Mesendoderm (in vitro differentiated cells): ENCODE measurements around the gene PLD3.

ENCODE experiments used
- DNase-seq: peaks from one replicate; pipeline ENCODE4 v3.0.0; 2013
- H2AK5ac ChIP-seq: 2 replicates; pipeline ENCODE4 v1.6.1; 2013; ENCODE audit warnings: low read length, inconsistent platforms
- H2BK120ac ChIP-seq: 2 replicates; pipeline ENCODE4 v1.6.1; 2013; ENCODE audit warnings: low read depth, mild to moderate bottlenecking, low read length, moderate library complexity, mixed read lengths
- H2BK15ac ChIP-seq: replicated peaks from 2 replicates; pipeline ENCODE4 v1.6.1; 2013; ENCODE audit warnings: low read depth, mild to moderate bottlenecking, moderate library complexity
- H2BK5ac ChIP-seq: 2 replicates; pipeline ENCODE4 v1.6.1; 2013; ENCODE audit warnings: low read length, inconsistent platforms
- H3K18ac ChIP-seq: 2 replicates; pipeline ENCODE4 v1.6.1; 2013; ENCODE audit warnings: mild to moderate bottlenecking, low read length, mixed read lengths
- H3K23ac ChIP-seq: one replicate; pipeline ENCODE4 v1.6.1; 2013; ENCODE audit warnings: low read length
- H3K27ac ChIP-seq: 2 replicates; pipeline ENCODE4 v1.5.1; 2013; ENCODE audit warnings: low read depth, mild to moderate bottlenecking, inconsistent platforms, low read length, moderate library complexity
- H3K27me3 ChIP-seq: 2 replicates; pipeline ENCODE4 v1.6.1; 2013; ENCODE audit warnings: low read length, control low read depth, mild to moderate bottlenecking, inconsistent platforms; ENCODE audit not compliant: insufficient read depth, poor library complexity
- H3K36me3 ChIP-seq: 2 replicates; pipeline ENCODE4 v1.6.1; 2013; ENCODE audit warnings: low read length, inconsistent platforms; ENCODE audit not compliant: control insufficient read depth, insufficient read depth
- H3K4ac ChIP-seq: one replicate; pipeline ENCODE4 v1.6.1; 2013; ENCODE audit warnings: low read depth, mild to moderate bottlenecking, low read length, moderate library complexity
- H3K4me1 ChIP-seq: 2 replicates; pipeline ENCODE4 v1.6.1; 2013; ENCODE audit warnings: low read depth, low read length, inconsistent platforms; ENCODE audit not compliant: control insufficient read depth
- H3K4me2 ChIP-seq: 2 replicates; pipeline ENCODE4 v1.6.1; 2013; ENCODE audit warnings: low read length
- H3K4me3 ChIP-seq: 2 replicates; pipeline ENCODE4 v1.5.1; 2013; ENCODE audit warnings: mild to moderate bottlenecking, low read length
- H3K56ac ChIP-seq: one replicate; pipeline ENCODE4 v1.6.1; 2013; ENCODE audit warnings: low read length
- H3K79me1 ChIP-seq: 2 replicates; pipeline ENCODE4 v1.6.1; 2013; ENCODE audit warnings: low read length, inconsistent platforms
- H3K79me2 ChIP-seq: 2 replicates; pipeline ENCODE4 v1.6.1; 2013; ENCODE audit warnings: mild to moderate bottlenecking, low read length; ENCODE audit not compliant: control insufficient read depth, insufficient read depth
- H3K9ac ChIP-seq: 2 replicates; pipeline ENCODE4 v1.6.1; 2013; ENCODE audit warnings: low read length, inconsistent platforms
- H4K5ac ChIP-seq: one replicate; pipeline ENCODE4 v1.6.1; 2013; ENCODE audit warnings: low read length
- H4K8ac ChIP-seq: one replicate; pipeline ENCODE4 v1.6.1; 2013; ENCODE audit warnings: low read depth, mild to moderate bottlenecking, control low read depth, low read length, moderate library complexity
- WGBS: extraction: QIAGEN DNeasy Blood & Tissue Kit; methylation state at CpG from one replicate; pipeline ENCODE4 v1.1.7; 2013; ENCODE audit warnings: low lambda C conversion rate, missing lambda C conversion rate; ENCODE audit not compliant: insufficient coverage; ENCODE audit errors: extremely low coverage; 5-methylcytosine and 5-hydroxymethylcytosine counted together

PLD3 gene

GRCh38 chr19:40335101-40335500 lies 13.4 kb upstream of the PLD3 start:
- no peak overlapping the region for H4K8ac ChIP-seq
- H3K4me2 ChIP-seq, result no peak overlapping the region
- H3K56ac ChIP-seq, result no peak overlapping the region
- no peaks in the 10 kb centered on the region for H3K79me1 ChIP-seq
- H3K27me3 ChIP-seq, result no peaks in the 10 kb centered on the region
- no peak for DNase-seq
- no peaks in the 10 kb centered on the region for H3K79me2 ChIP-seq
- H3K4me3 ChIP-seq, result no peak overlapping the region
- H3K18ac ChIP-seq, result no peak overlapping the region
- H2AK5ac ChIP-seq, result no peak overlapping the region
- H3K9ac ChIP-seq, result no peak overlapping the region
- H3K4ac ChIP-seq, result no peak overlapping the region
- H3K36me3 ChIP-seq, result peaks cover 1% of the 10 kb centered on the region
- H2BK120ac ChIP-seq, result no peak overlapping the region
- no peak overlapping the region for H2BK5ac ChIP-seq
- H2BK15ac ChIP-seq, result no peak overlapping the region
- no peak overlapping the region for H3K23ac ChIP-seq
- no peak overlapping the region for H4K5ac ChIP-seq
- H3K4me1 ChIP-seq, result no peaks in the 10 kb centered on the region
- no peak overlapping the region for H3K27ac ChIP-seq

GRCh38 chr19:40335855-40336600 lies 12.5 kb upstream of the PLD3 start:
- Histone ChIP-seq H3K27ac (no peak overlapping the region), H2BK5ac (no peak overlapping the region), H2BK15ac (no peak overlapping the region), H4K8ac (no peak overlapping the region), H3K9ac (no peak overlapping the region), H3K27me3 (no peaks in the 10 kb centered on the region), H3K36me3 (no peaks in the 10 kb centered on the region), H3K4me3 (no peak overlapping the region), H3K56ac (no peak overlapping the region), H3K18ac (no peak overlapping the region), H3K4me1 (no peaks in the 10 kb centered on the region), H3K79me2 (no peaks in the 10 kb centered on the region), H2BK120ac (no peak overlapping the region), H3K79me1 (no peaks in the 10 kb centered on the region), H2AK5ac (no peak overlapping the region), H3K23ac (no peak overlapping the region), H4K5ac (no peak overlapping the region), H3K4ac (no peak overlapping the region), H3K4me2 (no peak overlapping the region)
- no peak for DNase-seq
- no CpG with 5 or more reads among the region's 15 CpGs for WGBS

- no peak overlapping the region for H2BK5ac ChIP-seq
- H3K4me1 ChIP-seq, result no peaks in the 10 kb centered on the region
- no peak overlapping the region for H3K18ac ChIP-seq
- H3K79me2 ChIP-seq, result no peaks in the 10 kb centered on the region
- H2BK120ac ChIP-seq, result no peak overlapping the region
- H3K4me3 ChIP-seq, result no peak overlapping the region
- H4K8ac ChIP-seq, result no peak overlapping the region
- H4K5ac ChIP-seq, result no peak overlapping the region
- no peaks in the 10 kb centered on the region for H3K36me3 ChIP-seq
- H3K9ac ChIP-seq, result no peak overlapping the region
- no peak overlapping the region for H2AK5ac ChIP-seq
- no CpG with 5 or more reads among the region's 2 CpGs for WGBS
- no peak overlapping the region for H3K23ac ChIP-seq
- H2BK15ac ChIP-seq, result no peak overlapping the region
- H3K27ac ChIP-seq, result no peak overlapping the region
- no peaks in the 10 kb centered on the region for H3K27me3 ChIP-seq
- DNase-seq, result no peak
- H3K56ac ChIP-seq, result no peak overlapping the region
- H3K79me1 ChIP-seq, result no peaks in the 10 kb centered on the region
- no peak overlapping the region for H3K4me2 ChIP-seq
- no peak overlapping the region for H3K4ac ChIP-seq
These were observed 11.9 kb upstream of the PLD3 start for GRCh38 chr19:40336601-40336900.

GRCh38 chr19:40337107-40337506 lies 11.4 kb upstream of the PLD3 start:
- H3K56ac ChIP-seq, result no peak overlapping the region
- no peak overlapping the region for H4K8ac ChIP-seq
- no peak for DNase-seq
- H3K23ac ChIP-seq, result no peak overlapping the region
- no peak overlapping the region for H3K27ac ChIP-seq
- no peak overlapping the region for H3K9ac ChIP-seq
- H3K4me1 ChIP-seq, result no peaks in the 10 kb centered on the region
- no peak overlapping the region for H2AK5ac ChIP-seq
- no peak overlapping the region for H2BK15ac ChIP-seq
- WGBS, result no CpG with 5 or more reads among the region's 2 CpGs
- no peaks in the 10 kb centered on the region for H3K36me3 ChIP-seq
- no peak overlapping the region for H2BK120ac ChIP-seq
- H3K4ac ChIP-seq, result no peak overlapping the region
- H3K27me3 ChIP-seq, result no peaks in the 10 kb centered on the region
- no peaks in the 10 kb centered on the region for H3K79me2 ChIP-seq
- H3K4me2 ChIP-seq, result no peak overlapping the region
- H2BK5ac ChIP-seq, result no peak overlapping the region
- H3K18ac ChIP-seq, result no peak overlapping the region
- no peak overlapping the region for H4K5ac ChIP-seq
- H3K4me3 ChIP-seq, result no peak overlapping the region
- H3K79me1 ChIP-seq, result peaks cover 2% of the 10 kb centered on the region

GRCh38 chr19:40337594-40337993 lies 10.9 kb upstream of the PLD3 start:
- H3K23ac ChIP-seq, result no peak overlapping the region
- H3K18ac ChIP-seq, result no peak overlapping the region
- no peak overlapping the region for H4K8ac ChIP-seq
- H3K4me3 ChIP-seq, result no peak overlapping the region
- H3K27me3 ChIP-seq, result no peaks in the 10 kb centered on the region
- H3K9ac ChIP-seq, result no peak overlapping the region
- H3K56ac ChIP-seq, result no peak overlapping the region
- H3K4me1 ChIP-seq, result no peaks in the 10 kb centered on the region
- H2AK5ac ChIP-seq, result no peak overlapping the region
- H3K79me1 ChIP-seq, result peaks cover 3% of the 10 kb centered on the region
- no peak for DNase-seq
- no peaks in the 10 kb centered on the region for H3K79me2 ChIP-seq
- H4K5ac ChIP-seq, result no peak overlapping the region
- H2BK120ac ChIP-seq, result no peak overlapping the region
- H3K27ac ChIP-seq, result no peak overlapping the region
- H2BK15ac ChIP-seq, result no peak overlapping the region
- H3K4ac ChIP-seq, result no peak overlapping the region
- no peaks in the 10 kb centered on the region for H3K36me3 ChIP-seq
- H3K4me2 ChIP-seq, result no peak overlapping the region
- no CpG with 5 or more reads among the region's 5 CpGs for WGBS
- H2BK5ac ChIP-seq, result no peak overlapping the region

- no peak overlapping the region for H3K23ac ChIP-seq
- H3K36me3 ChIP-seq, result peaks cover 2% of the 10 kb centered on the region
- H4K8ac ChIP-seq, result no peak overlapping the region
- no peak overlapping the region for H2BK120ac ChIP-seq
- no peak overlapping the region for H3K4ac ChIP-seq
- no peak overlapping the region for H3K4me2 ChIP-seq
- H2AK5ac ChIP-seq, result no peak overlapping the region
- no peak overlapping the region for H3K56ac ChIP-seq
- no peak overlapping the region for H3K9ac ChIP-seq
- no peak overlapping the region for H2BK5ac ChIP-seq
- H3K27me3 ChIP-seq, result no peaks in the 10 kb centered on the region
- WGBS, result no CpG with 5 or more reads among the region's 4 CpGs
- no peaks in the 10 kb centered on the region for H3K79me2 ChIP-seq
- H3K79me1 ChIP-seq, result peaks cover 4% of the 10 kb centered on the region
- H2BK15ac ChIP-seq, result no peak overlapping the region
- no peak overlapping the region for H3K27ac ChIP-seq
- H3K4me3 ChIP-seq, result no peak overlapping the region
- DNase-seq, result no peak
- no peaks in the 10 kb centered on the region for H3K4me1 ChIP-seq
- no peak overlapping the region for H3K18ac ChIP-seq
- H4K5ac ChIP-seq, result no peak overlapping the region
These were observed 9.3 kb upstream of the PLD3 start for GRCh38 chr19:40339018-40339728.
